GM13976 (cell line): ENCODE results near the gene SACS.

Source experiments
- DNase-seq: peaks from one replicate; pipeline ENCODE4 v3.0.0; 2012; ENCODE audit warnings: low spot score
- CTCF ChIP-seq: IDR thresholded peaks from 2 replicates; pipeline ENCODE4 v1.5.1; 2012; ENCODE audit warnings: borderline replicate concordance, mild to moderate bottlenecking; ENCODE audit not compliant: insufficient read depth; ENCODE audit errors: extremely low read depth, missing control alignments, control extremely low read depth
- in situ Hi-C: fragments of 300-500 bp; cut with MboI; formaldehyde crosslinking; loops from one replicate; pipeline ENCODE4 v1.12.0; 2022; ENCODE audit warnings: low sequenced_read_pairs, mixed read lengths, inconsistent platforms; ENCODE audit not compliant: unreplicated experiment

The SACS gene

GRCh38 chr13:23432626-23433025 lies 876 bp downstream of the SACS start:
- no peak for TF ChIP-seq CTCF
- in situ Hi-C loops, result no loop called here
- no peak for DNase-seq

GRCh38 chr13:23430664-23431063 lies 2.8 kb downstream of the SACS start:
- TF ChIP-seq CTCF, result no peak
- no peak for DNase-seq
- in situ Hi-C loops, result no loop called here

- DNase-seq, result no peak
- in situ Hi-C loops, result no loop called here
- no peak for TF ChIP-seq CTCF
Observed at GRCh38 chr13:23427881-23428528, 5.5 kb downstream of the SACS start.

GRCh38 chr13:23427342-23427843 lies 6.1 kb downstream of the SACS start:
- in situ Hi-C loops, result no loop called here
- no peak for DNase-seq
- no peak for TF ChIP-seq CTCF

GRCh38 chr13:23421596-23421995 lies 11.9 kb downstream of the SACS start:
- DNase-seq, result no peak
- no peak for TF ChIP-seq CTCF
- in situ Hi-C loops, result no loop called here

- no peak for DNase-seq
- TF ChIP-seq CTCF, result no peak
- in situ Hi-C loops, result no loop called here
Observed at GRCh38 chr13:23418776-23419683, 14.5 kb downstream of the SACS start.
